Stimulated activated CD8-positive, alpha-beta memory T cell treated with anti-CD3 and anti-CD28 coated beads, Interleukin-12 subunit alpha, Interleukin-12 subunit beta, amount 100 ng/mL, for 24 hours (primary cell): Measurements from ENCODE around the gene RIMBP2.

Experiments
- DNase-seq: peaks from one replicate; pipeline ENCODE4 v3.0.0-alpha.2; 2020; ENCODE audit errors: extremely low read depth

The RIMBP2 gene

DNA sequence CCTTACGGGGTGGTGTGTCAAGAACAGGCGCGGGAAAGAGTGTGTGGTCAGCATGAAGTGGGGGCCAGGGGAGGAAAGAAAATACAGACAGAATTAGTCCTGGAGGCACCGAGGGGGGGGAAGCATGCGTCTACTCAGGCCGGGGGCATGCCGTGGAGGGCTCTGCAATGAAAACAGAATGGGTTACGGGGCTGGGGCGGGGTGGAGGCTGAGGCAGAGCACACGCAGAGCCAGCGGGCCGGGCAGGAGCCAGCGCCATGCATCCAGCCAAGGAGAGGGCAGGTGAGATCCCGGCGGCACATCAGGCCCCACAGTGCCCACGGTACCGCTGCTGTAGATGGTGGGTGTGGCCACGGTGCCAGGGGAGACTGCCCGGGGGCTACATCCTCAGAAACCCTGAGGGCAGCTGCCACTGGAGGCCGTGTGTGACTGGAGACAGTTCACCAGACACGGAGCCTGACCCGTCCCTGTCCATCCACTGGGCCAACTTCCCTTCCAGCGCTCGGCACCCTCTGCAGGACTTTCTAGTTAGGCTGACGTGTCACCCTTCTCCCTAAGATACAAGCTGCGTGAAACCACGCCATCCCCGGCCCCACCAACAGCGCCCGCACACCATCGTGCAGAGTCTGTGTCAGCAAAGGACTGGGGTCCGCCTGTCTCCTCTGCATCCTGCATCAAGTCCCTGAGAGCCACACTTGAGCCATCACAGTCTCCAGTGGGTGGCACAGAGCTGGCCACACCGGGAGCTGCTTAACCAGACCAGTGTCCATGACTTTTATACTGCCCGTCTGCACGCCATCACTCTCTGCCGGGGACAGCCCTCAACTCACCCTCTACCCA, 291.0 kb downstream of the RIMBP2 start:
- DNase-seq = no peak

GRCh38 chr12:130423991-130424857, 291.9 kb downstream of the RIMBP2 start:
- DNase-seq = no peak

DNA sequence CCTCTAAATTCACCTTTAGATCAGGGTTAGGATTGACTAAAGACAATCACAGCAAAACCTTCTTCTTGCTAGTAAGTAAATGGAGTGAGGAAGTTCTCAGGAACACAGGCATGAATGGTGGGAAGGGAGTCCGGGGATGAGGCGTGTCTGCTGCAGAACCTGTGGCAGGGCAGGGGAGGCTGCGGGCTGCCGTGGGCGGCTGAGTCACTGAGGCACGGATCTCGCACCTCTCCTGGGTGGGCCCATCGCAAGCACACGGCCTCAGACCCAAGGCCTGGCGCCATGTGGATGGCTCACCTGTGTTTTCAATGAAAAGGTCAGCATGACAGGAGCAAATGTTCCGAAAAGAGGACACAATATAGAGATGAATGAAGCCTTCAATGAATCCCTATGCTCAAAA, 293.0 kb downstream of the RIMBP2 start:
- no peak for DNase-seq

- DNase-seq = no peak
Observed at GRCh38 chr12:130422676-130423075, 293.4 kb downstream of the RIMBP2 start.

- DNase-seq = no peak
Observed at GRCh38 chr12:130421896-130422295, 294.2 kb downstream of the RIMBP2 start.

DNA sequence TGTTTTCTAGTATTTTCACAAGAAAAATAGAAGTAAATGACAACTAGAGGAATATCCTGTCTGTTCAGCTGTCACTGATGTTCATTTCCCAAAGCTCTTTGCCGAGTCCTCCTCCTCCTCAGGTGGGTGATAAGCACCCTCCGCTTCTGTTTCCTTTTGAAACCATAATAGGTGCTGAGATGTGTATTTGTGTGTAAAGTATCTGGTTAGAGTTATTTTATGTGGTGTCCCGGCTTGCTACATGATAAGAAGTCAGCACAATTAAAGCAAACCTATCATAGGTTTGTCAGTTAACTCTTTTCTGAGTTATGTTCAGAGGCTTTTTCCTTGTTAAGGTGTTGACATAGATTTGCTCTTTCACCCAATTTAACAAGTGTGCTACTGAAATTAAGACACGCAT, 296.0 kb downstream of the RIMBP2 start:
- DNase-seq = no peak

DNA sequence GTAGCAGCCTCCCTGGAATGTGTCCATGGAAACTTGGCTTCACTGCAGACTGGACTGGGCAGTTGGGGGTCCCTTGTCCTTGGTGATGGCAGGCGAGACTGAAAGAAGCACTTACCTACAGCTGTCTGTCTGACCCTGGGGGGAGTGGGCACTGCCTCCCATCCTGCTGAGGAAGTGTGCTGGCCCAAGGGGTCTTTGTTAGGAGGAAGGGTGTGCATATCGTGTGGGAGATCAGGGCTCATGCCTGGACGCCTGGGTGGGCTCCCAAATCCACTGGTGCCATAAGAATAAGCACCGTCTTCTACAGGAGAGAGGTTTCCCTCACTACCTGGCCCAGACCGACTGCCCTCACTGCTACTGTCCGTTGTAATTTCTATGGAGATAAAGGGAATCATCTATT, 297.0 kb downstream of the RIMBP2 start:
- no peak for DNase-seq

DNA sequence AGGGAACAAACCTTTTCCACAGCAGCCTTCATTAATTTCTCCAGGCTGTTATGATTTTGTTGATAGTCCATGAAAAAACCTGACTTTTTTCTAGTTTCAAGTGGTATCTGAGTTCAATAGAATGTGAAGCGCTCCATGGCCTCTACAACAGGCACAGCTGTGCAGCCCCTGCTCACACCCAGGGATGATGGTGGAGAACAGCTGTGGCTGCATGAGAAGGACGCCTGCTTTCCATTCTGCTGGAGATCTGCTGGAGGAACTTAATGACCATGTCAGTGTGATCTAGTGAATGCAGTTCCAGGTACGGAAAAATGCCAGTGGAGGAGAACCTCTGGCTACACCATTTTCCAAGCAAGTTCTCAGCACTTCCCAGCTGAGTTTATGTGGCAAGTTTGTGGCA, 297.8 kb downstream of the RIMBP2 start:
- no peak for DNase-seq

DNA sequence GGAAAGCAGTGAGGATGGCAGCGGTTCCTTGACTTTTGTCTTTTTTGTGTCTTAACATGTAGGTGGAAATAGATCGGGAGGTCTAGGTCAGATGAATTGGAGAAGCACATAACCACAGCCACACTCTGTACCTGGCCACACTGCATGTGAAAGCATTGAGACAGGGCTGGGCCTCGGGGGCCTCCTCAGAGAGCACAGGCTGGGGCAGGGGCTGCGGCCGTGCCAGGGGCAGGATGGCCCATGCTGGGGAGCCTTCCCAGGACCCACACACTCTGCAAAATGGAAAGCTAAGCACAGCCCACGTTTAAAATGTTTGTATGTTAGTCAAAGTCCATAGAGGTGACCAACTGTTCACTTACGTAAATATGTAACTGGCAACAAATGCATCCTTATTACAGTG, 301.7 kb downstream of the RIMBP2 start:
- DNase-seq = no peak

GRCh38 chr12:130413909-130414308, 302.2 kb downstream of the RIMBP2 start:
- DNase-seq = no peak

DNA sequence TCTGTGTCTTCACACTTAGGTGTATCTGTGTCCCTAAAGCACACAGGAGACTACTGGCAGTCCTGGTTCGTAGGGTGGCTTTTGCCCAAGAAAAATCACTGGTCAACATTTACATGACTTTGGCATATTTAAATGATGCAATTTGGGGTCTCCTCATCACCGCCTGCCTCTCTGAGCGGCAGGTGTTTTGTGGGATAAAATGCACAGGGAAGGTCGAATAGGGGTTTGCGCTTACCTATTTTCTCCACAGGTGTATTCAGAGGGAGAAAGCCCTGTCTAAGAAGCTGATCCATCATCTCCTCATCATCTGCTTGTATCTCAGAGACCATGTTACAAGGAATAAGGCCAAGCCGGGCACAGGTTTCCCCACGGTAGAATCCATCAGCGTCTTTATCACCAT, 303.7 kb downstream of the RIMBP2 start:
- DNase-seq = no peak

DNA sequence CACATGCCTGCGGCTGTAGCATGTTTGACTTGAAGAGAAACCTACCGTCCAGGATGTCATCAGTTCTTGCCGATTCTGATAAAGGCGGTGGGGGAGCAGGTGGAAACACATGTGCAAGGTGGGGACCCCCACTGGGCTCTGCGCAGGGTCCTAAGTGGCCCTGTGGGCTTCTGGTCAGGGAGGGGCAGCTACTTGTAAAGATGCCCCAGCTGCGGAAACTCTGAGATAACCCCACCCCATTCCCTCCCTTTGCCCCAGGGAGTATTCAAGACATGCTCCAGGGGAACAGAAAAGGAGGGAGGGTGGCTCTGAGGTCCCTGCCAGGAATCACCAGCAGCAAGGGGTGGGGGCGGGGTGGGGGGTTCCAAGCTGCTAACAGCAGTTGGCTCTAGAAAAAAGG, 310.8 kb downstream of the RIMBP2 start:
- no peak for DNase-seq

DNA sequence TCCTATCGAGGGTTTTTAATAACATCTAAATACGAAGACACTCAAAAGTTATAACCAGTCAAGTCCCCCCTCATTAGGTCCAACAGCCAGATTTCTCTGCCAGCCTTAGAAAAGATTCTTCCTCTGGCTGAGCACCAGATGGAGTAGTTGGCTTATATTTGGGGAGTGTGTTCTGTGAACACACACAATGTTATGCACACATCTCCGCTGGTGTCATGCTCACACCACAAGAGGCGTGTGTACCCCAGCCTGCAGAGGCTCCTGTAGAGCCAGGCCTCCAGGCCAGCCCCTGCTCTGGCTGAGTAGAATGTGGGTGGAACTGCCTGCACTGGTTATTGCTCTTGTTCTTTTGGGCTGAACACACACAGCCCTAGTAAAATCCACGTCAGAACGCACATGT, 314.4 kb downstream of the RIMBP2 start:
- DNase-seq = no peak

DNA sequence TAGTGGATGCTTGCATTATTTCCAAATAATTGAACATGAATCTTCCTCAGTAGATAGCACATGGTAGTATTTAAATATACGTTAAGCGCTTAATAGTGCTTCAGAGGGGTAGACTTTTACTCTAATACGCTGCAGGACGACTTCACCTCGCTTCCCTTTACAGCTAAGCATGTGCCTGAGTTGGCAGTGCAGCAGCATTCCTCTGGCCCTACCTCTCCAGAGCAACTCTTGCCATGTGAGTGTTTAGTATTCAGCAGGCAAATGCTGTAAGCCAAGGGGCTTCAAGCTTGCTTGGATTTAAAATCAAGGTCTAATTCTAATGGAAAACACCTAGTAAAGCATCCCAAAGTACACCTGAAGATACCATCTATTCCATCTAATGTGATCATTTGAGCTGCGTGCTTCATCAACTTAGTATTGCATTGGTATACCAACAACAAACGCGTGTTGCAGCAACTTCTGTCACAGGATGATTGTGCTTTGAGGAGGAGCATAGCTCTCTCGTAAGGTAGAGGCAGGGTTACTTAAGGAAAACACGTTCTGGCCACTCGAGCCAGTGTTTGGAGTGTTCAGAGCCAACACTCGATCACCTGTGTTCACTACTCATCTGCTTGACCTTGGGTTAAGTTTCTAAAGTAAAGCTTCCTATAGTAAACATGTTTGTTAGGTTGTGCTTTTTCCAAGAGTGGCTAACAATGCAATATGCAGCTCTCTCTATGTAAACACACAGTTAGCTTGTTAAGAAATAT, 317.8 kb downstream of the RIMBP2 start:
- no peak for DNase-seq

- DNase-seq = no peak
Observed at GRCh38 chr12:130396667-130397066, 319.4 kb downstream of the RIMBP2 start.

DNA sequence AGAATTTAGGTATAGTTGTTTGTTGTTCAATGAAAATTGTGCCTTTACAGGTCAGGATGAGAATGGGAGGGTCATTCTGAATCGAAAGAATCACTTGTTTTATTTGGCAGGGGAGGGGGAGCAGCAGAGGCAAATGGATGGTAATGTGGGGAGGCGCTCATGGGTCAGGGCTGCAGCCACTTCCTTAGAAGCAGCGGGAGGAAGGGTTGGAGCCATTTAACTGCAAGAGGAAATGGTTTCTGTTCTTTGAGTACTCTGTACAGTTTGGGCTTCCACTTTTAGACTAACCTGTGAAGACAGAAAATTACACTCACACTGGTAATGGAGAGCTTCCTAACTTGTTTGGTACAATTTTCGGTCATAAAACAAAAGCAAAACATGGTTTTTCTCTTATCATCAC, 321.2 kb downstream of the RIMBP2 start:
- no peak for DNase-seq

GRCh38 chr12:130391186-130391585, 324.9 kb downstream of the RIMBP2 start:
- DNase-seq = no peak

DNA sequence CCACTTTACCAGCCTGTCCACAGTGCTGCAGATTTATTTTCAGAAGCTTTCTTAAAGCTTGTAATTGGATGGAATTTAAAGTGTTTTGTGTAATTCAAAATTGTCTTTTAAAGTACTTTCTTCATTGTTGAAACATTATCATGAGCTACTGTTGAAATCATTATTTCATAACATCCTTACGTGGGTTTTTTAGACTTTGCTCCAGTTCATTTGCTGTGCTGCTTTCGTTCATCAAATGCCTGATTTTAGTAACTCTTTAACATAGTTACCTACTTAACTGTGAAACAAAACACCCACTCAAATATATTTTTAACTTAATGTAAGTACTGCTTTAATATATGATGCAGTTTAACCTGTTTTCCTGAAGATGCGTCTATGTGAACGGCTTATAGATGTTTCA, 330.9 kb downstream of the RIMBP2 start:
- no peak for DNase-seq

GRCh38 chr12:130384234-130384633, 331.9 kb downstream of the RIMBP2 start:
- no peak for DNase-seq

GRCh38 chr12:130382818-130383217, 333.3 kb downstream of the RIMBP2 start:
- DNase-seq = no peak

DNA sequence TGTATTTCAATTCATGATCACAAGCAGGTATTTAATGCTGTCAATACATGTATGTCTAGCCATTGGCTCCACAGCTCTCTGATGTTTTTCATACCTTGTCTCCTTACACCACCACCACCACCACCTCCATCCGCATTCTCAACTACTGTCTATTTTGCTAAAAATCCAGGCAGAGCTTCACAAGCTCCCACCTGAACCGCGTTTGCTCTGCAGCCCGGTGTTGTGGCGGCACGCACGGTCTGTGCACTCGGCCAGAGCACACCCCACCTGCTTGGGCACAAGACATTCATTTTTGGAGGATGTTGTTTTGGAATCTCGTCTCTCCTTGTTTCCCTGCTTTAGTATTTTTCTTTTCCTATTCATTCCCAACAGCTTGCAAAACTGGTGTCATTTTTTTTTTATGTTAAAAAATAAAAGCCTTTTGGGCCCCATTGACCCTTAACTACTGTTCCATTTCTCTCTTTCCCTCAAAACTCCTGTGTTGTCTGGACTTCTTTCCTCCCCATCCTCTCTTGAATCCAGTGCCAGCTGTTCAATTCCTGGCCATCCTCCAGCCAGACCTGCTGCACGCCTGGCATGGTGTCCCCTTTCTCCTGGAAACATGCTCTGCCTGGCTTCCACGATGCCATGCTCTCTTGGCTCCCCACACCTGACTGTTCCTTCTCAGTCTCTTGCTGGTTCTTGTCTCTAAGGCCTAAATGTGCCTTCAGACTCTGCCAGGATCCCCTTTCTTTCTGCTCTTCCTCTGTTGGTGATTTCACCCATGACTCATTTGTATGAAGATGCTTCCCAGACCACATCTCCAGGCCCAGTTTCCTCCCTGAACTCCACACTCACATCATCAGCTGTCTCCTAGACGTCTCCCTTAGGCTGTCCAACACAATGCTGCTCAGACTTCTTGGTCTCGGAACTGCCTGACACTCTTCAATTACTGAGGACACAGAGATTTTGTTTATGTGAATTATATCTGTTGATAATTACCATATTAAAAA, 340.5 kb downstream of the RIMBP2 start:
- no peak for DNase-seq
